Epithelial cell of proximal tubule (primary cell): ENCODE measurements around the gene ZNF346. TPM values are rescaled to one million over a fixed set of nuclear protein-coding genes. Genes with fewer than 3 reads are reported as not detected.

ENCODE experiments used
- DNase-seq: peaks from one replicate; pipeline ENCODE4 v3.0.0-alpha.2; 2011; ENCODE audit warnings: low read depth
- H3K4me3 ChIP-seq: 2 replicates; pipeline ENCODE4 v1.5.1; 2011; ENCODE audit warnings: low read depth, mild to moderate bottlenecking, low read length
- total RNA-seq: library from RNA; depleted of rRNA; stranded (reverse); fragments of >200 nt; gene quantifications from 2 replicates; pipeline ENCODE4 v1.2.3, GENCODE V29; 2015
- TF ChIP-seq, protein P1 (sequence below): conservative IDR thresholded peaks from 2 replicates; pipeline ENCODE4 v1.5.1; 2012; ENCODE audit warnings: low read depth, mild to moderate bottlenecking, low read length

The ZNF346 gene
- total RNA-seq, 1 donor from 2014 or later: 8.8 TPM

DNA sequence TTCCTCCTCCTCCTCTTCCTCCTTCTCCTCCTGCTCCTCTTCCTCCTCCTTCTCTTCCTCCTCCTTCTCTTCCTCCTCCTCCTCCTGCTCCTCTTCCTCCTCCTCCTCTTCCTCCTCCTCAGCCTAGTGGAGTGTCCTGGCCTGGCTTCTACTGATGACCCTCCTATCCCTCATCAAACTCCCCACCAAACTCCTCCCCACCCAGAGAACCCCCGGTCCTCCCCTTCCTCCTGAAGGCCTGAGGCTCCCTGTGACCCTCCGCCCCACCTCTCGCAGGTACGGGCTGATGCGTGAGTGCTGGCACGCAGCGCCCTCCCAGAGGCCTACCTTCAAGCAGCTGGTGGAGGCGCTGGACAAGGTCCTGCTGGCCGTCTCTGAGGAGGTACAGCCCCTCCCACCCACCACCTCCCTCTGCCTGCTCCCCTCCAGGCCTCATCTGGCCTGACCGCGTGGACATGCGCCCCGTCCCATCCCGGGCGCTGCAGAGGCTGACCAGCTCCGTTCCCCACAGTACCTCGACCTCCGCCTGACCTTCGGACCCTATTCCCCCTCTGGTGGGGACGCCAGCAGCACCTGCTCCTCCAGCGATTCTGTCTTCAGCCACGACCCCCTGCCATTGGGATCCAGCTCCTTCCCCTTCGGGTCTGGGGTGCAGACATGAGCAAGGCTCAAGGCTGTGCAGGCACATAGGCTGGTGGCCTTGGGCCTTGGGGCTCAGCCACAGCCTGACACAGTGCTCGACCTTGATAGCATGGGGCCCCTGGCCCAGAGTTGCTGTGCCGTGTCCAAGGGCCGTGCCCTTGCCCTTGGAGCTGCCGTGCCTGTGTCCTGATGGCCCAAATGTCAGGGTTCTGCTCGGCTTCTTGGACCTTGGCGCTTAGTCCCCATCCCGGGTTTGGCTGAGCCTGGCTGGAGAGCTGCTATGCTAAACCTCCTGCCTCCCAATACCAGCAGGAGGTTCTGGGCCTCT, 74.8 kb downstream of the ZNF346 start:
- no peak overlapping the region for H3K4me3 ChIP-seq
- TF ChIP-seq, protein P1, sequence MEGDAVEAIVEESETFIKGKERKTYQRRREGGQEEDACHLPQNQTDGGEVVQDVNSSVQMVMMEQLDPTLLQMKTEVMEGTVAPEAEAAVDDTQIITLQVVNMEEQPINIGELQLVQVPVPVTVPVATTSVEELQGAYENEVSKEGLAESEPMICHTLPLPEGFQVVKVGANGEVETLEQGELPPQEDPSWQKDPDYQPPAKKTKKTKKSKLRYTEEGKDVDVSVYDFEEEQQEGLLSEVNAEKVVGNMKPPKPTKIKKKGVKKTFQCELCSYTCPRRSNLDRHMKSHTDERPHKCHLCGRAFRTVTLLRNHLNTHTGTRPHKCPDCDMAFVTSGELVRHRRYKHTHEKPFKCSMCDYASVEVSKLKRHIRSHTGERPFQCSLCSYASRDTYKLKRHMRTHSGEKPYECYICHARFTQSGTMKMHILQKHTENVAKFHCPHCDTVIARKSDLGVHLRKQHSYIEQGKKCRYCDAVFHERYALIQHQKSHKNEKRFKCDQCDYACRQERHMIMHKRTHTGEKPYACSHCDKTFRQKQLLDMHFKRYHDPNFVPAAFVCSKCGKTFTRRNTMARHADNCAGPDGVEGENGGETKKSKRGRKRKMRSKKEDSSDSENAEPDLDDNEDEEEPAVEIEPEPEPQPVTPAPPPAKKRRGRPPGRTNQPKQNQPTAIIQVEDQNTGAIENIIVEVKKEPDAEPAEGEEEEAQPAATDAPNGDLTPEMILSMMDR: no peak
- no peak for DNase-seq

DNA sequence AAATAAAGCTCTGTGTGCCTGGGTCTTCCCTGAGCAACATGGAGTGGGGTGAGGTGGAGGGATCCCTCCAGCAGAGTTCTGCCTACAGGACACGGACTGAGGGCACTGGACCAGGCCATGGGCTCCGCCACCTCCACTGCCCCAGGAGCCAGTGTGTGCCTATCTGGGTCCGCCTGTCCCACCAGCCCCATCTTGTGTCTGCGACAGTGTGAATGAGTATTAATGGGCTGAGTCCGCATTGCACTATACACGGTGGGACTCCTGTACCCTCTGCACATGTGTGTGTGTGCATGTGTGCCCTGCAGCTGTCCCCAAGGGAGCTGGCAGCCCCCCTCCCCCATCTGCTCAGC, 75.6 kb downstream of the ZNF346 start:
- no peak overlapping the region for H3K4me3 ChIP-seq
- no peak for DNase-seq
- TF ChIP-seq, protein P1: no peak

DNA sequence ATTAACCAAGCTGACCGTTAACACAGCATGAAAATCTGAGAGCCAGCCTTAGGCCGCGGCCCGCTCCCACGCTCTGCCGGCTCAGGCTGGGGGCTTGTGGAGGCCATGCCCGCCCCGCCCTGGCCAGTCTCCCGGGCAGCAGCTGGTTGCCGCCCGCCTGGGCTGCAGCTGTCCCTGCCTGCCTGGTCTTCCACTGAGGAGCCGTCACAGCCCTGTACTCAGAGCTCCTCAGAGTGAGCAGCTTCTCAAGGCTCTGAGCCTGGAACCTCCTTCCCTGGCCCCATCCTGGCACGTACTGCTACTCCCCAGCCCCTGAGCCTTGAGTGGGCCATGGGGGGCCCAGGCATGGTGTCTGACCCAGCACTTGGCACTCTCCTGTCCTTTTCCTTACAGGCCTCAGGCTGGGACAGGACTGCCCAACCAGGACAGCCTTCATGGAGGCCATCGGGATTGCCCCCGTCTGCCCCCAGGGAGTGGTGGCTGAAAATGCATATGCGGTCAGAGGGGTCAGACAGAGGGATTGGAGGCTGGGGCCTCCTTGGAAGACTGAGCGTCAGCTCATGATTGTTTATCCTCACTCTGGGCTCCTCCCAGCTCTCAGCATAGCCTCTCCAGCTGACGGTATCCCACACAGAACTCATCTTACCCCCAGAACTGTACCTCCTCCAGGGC, 76.1 kb downstream of the ZNF346 start:
- no peak for DNase-seq
- H3K4me3 ChIP-seq: no peak overlapping the region
- TF ChIP-seq, protein P1: no peak

DNA sequence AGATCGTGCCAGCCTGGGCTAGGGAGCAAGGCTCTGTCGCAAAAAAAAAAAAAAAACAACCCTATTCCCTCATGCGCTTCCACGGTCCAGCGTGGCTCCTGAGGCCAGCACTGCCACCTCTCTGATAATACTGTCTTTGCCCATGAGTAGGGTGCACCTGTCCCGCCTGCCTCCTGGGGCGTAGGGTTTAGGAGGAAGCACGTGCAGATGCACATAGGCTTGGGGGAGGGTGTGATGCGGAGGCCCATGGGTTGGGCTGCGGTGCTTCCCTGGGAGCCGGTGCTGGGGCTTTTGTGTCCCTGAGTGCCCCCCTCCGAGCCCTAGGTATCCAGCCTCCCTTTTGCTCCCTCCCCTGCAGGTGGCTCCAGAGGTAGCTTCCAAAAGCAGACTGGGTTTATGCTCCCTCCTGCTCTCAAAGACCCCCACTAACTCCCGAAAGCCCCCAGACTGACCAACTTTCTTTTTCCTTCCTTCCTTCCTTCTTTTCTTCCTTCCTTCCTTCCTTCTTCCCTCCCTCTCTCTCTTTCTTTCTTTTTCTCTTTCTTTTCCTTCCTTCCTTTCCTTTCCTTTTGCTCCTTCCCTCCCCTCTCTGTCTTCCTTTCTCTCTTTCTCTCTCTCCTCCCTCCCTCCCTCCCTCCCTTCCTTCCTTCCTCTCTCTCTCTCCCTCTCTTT, 77.1 kb downstream of the ZNF346 start:
- TF ChIP-seq, protein P1: no peak
- H3K4me3 ChIP-seq: no peak overlapping the region
- no peak for DNase-seq

DNA sequence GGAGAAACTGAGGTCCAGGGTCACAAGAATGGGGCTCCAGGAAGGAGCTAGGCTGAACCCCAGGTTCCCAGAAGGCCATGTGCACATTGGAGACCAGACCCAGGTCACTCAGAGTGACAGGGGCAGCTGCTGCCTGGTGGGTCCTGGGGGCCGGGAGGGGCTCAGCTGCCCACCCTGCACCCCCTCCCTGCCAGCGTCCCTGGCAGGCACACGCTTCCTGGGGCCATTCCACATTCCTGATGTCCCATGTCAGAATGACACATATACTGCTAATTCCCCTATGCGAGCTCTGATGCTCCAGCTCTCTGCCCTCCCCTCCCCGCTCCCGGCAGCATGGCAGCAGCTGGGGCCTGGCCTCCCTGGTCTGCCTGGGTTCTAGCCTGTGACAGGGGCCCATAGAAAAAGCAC, 78.2 kb downstream of the ZNF346 start:
- TF ChIP-seq, protein P1: no peak
- no peak for DNase-seq
- H3K4me3 ChIP-seq: no peak overlapping the region

DNA sequence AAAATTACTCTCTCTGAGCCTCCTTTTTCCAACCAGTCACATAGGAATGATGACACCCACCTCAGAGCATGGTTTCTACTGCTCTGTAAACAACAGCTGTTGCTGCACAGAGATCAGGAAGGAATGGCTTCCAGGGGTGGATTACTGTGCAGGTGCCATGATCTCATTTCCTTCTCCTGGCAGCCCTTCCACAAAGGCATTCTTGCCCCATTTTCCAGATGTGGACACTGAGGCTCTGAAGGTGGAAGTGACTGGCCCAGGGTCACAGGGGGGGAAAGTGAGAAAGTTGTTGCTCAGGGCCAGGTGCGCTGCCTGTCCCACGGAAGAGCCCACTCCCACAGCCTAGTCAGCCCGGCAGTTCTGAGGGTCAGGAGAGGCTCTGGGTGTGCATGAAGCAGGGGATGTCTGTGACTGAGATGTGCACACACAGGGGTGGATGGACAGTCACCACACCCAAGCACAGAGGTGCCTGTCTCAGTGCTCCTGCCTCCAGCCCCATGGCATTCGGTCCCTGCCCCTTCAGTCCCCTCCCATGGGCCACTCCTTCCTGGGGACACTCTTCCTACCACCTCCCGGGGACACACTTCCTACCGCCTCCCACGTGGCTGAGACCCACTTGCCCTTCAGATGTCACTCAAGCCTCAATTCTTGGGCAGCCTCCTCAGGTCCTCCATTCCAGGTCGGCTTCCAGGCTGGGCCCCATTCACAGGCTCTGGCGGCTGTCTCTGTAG, 81.2 kb downstream of the ZNF346 start:
- no peak for DNase-seq
- no peak overlapping the region for H3K4me3 ChIP-seq
- TF ChIP-seq, protein P1: no peak
